Activated CD4-positive, alpha-beta T cell treated with anti-CD3 and anti-CD28 coated beads, Interleukin-2, amount 50 U/mL, for 24 hours (primary cell): ENCODE data around the gene CFAP70.

Source experiments
- DNase-seq, 2 donors: peaks; one replicate each; pipeline ENCODE4 v3.0.0-alpha.2; 2020; ENCODE audit warnings: low read depth in 1 of 2, low spot score in 1 of 2

The CFAP70 gene

DNA sequence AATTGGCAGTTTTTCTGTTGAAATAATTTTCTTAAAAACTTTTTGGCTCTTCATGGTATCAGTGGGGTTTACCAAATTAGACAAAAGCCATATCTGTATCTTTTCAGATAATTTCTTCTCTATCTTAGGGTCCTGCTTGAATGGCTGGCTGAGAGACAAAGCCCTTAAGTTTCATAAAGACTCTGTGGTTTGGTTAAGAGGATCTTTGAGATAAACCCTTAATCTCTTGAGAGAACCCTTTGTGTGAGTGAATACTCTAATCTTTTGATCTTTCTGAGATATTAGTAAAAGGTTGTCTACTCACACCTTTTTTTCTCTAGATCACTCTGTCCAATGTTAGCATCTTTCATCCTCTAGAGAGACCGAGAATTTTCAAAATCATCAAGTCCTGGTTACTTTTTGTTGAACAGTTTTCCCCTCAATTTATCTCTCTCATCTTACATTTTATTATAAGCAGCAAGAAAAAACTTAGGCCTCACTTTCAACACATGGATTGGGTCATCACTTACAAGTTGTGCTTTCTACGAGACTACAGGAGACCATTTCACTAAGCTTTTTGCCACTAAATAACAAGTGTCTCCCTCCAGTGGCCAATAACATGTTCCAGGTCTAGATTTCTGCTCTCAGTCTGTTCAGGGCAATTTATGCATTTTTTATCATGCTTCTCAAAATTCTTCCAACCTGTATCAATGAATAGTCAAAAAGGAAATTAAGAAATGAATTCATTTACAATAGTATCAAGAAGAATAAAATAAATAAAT, 140.1 kb downstream of the CFAP70 start:
- no peak for DNase-seq

DNA sequence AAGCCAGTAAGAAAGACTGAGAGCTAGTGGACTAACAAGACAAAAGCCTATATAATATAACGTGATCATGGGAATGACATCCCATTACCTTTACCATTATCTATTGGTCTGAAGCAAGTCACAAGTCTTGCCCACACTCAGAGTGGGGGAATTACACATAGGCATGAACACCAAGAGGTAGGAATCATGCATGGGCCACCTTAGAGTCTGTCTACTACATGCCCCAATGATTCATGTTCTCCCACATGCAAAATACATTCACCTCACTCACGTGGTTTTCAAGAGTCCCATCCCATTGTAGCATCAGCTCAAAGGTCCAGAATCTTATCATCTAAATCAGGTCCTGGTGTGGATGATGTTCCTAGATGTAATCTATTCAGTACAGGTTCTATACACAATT, 141.0 kb downstream of the CFAP70 start:
- no peak for DNase-seq

DNA sequence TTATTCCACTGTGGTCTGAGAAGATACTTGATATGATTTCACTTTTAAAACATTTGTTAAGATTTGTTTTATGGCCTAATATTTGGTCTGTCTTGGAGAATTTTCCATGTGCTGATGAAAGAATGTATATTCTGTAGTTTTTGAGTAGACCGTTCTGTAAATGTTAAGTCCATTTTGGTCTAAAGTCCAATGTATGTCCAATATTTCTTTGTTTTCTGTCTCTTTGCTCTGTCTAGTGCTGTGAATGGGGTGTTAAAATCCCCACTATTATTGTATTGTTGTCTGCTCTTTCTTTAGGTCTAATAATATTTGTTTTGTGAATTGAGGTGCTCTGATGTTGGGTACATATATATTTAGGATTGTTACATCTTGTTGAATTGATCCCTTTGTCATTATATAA, 142.9 kb downstream of the CFAP70 start:
- DNase-seq: no peak

DNA sequence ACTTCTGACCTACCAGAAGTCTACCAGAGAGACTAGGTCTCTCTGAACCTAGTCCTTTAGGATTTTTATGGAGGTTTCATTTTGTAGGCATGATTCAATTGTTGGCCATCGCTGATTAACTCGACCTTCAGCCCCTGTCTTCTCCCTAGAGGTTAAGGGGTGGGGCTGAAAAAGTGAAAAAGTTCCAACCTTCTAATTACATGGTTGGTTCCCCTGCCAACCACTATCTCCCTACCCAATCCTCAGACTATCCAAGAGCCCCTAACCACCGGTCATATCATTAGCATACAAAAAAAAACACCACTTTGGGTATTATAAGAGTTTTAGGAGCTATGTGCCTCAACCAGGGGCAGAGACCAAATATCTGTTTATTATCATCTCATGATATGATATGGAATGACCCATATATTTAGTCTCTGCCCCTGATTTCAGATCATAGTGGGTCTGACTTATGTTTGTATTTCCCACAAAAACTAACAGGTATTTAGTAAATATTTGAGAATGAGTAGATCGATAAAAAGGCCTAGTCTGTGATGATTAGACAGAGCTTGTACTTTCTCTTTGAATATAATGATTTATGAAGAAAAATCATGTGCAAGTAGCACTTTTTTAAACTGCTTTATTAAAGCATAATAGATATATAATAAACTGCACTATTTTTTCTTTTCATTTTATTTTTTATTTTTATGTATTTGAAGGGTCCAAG, 147.4 kb downstream of the CFAP70 start:
- no peak for DNase-seq

DNA sequence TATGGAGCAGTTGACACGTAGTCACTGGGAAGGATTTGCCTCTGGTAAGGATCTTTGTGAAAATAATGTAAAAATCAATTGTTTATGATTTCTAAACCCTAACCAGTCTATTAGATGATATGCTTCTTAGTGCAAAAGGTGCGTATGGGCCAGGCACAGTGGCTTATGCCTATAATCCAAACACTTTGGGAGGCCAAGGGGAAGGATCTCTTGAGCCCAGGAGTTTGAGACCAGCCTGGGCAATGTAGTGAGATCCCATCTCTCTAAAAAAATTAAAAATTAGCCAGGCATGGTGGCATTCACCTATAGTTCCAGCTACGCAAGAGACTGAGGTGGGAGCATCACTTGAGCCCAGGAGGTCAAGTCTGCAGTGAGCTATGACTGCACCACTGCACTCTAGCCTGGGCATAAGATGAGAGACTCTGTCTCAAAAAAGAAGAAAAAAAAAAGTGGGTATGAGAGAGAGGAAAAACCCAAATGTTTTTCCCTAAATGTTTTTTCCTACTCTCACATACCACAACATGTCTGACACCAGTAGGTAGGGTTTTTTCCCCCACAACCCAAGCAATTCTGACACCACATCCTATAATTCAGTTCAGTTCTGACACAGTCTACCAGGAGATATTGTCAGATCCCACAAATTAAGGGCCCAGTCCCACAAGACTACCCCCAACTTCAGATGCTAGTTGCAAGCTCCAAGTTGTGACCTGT, 148.1 kb downstream of the CFAP70 start:
- no peak for DNase-seq

DNA sequence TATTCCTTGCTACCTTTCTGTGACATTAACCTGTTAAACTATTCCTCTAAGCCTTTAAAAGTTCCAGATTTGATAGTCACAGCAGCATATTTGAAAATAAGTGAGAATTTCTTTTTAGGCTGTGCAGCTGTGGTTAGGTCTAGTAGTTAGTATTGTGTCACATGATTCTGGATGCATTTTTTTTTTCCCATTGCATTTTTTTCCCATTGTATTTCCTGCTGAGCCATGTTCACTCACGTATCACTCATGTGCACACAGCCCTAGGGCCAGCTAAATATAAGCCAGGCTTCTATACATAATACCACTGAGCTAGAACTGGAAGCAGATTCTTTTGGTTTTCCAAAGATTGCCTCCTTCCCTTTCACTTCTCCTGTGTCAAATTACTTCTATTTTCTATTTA, 149.0 kb downstream of the CFAP70 start:
- DNase-seq: no peak

DNA sequence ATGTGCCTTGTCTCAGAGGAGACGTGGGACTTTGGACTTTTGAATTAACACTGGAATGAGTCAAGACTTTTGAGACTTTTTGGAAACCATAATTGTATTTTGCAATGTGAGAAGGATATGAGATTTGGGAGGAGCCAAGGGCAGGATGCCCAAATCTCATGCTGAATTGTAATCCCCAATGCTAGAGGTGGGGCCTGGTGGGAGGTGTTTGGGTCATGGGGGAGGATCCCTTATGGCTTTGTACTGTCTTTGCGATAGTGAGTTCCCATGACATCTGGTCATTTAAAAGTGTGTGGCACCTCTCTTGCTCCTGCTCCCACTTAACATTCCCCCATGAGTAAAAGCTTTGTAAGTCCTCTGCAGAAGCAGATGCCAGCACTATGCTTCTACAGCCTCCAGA, 150.8 kb downstream of the CFAP70 start:
- DNase-seq: no peak

DNA sequence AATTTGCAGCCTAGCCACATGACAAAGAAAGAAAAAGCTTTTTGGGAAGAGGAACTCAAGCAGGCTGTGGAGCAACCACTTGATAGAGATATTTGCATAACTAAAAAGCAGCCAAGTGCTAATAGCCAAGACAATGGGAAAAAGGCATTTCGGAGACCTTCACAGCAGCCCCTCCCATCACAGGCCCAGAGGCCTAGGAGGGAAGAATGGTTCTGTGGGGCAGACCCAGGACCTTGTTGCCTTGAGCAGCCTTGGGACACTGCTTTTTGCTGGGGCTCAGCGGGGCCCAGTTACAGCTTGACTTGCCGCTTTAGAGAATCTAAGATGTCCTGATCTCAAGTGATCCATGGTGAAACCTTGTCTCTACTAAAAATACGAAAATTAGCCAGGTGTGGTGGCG, 152.3 kb downstream of the CFAP70 start:
- DNase-seq: no peak

DNA sequence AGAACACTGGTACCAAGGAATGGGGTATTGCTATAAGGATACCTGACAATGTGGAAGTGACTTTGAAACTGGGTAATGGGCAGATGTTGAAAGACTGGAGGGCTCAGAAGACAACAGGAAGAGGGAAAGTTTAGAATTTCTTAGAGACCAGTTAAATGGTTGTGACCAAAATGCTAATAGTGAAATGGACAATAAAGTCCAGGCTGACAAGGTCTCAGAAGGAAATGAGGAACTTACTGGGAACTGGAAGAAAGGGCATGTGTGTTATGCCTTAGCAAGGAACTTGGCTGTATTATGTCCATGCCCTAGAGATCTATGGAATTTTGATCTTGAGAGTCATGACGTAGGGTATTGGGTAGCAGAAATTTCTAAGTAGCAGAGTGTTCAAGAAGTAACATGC, 152.8 kb downstream of the CFAP70 start:
- no peak for DNase-seq

DNA sequence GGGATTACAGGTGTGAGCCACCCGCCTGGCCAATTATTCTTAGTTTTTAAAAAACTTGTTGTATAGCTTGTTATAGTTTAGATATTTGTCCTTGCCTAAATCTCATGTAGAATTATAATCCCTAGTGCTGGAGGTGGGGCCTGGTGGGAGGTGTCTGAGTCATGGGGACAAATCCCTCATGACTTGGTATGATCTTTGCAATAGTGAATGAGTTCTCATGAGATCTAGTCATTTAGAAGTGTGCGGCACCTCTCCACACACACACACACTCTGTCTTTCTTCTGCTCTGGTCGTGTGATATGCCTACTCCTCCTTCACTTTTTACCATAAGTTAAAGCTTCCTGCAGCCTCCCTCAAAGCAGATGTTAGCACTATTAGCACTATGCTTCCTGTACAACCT, 153.6 kb downstream of the CFAP70 start:
- DNase-seq: no peak
